ENCODE measurements around the gene UQCC5. TPM values are rescaled to one million over a fixed set of nuclear protein-coding genes. Genes with fewer than 3 reads are reported as not detected.

UQCC5 gene
- total RNA-seq, 1 experiment from 2014 or later = 21.5 TPM

DNA sequence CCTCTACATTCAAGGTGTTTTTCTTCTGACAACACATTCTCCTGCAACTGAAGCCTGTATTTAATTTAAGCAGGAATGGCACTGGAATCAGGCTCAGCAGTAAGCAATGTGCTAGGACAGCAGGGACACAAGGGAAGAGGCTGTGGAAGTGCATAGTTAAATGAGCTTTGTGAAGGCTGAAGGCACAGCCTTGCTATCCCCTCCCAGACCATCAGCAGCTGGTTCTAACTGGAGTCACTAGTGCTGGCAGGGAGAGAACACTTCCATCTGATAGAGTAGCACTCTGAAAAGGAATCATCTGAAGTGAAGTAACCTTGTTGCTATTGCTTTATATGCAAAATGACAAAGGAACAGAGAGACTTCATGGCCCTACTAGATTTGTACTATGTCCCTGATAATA is 14.7 kb downstream of the UQCC5 start:
- peaks cover 5% of the 10 kb centered on the region for H3K36me3 ChIP-seq (replicated peaks; ENCODE audit: control insufficient read depth, insufficient read depth, low read length)
- DNase-seq = no peak
- H3K27me3 ChIP-seq (ENCODE audit: control insufficient read depth, insufficient read depth, low read length) = no peaks in the 10 kb centered on the region
- no peak overlapping the region for H3K4me3 ChIP-seq (ENCODE audit: insufficient read depth, low read depth, low read length)

DNA sequence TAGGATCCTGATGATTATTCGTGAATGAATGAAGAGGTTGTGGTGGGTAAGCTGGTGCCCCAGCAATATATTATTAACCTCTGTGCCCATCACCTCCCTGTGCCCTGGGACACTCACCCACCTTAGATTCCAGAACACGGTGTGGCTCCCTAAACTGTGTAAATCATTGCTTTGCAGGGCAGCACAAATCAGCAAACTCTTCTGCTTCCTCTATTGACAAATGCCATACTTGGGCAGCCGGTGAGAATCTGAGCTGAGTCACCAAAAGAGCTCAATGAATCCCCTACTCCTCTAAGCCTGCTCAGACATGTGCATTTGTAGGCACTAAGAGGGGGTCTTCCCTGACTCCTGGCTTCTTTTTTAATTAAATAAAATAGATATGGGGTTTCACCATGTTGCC is 15.7 kb downstream of the UQCC5 start:
- Histone ChIP-seq H3K27me3 (ENCODE audit: control insufficient read depth, insufficient read depth, low read length) (no peaks in the 10 kb centered on the region), H3K36me3 (replicated peaks; ENCODE audit: control insufficient read depth, insufficient read depth, low read length) (peaks cover 5% of the 10 kb centered on the region), H3K4me3 (ENCODE audit: insufficient read depth, low read depth, low read length) (no peak overlapping the region)
- no peak for DNase-seq

DNA sequence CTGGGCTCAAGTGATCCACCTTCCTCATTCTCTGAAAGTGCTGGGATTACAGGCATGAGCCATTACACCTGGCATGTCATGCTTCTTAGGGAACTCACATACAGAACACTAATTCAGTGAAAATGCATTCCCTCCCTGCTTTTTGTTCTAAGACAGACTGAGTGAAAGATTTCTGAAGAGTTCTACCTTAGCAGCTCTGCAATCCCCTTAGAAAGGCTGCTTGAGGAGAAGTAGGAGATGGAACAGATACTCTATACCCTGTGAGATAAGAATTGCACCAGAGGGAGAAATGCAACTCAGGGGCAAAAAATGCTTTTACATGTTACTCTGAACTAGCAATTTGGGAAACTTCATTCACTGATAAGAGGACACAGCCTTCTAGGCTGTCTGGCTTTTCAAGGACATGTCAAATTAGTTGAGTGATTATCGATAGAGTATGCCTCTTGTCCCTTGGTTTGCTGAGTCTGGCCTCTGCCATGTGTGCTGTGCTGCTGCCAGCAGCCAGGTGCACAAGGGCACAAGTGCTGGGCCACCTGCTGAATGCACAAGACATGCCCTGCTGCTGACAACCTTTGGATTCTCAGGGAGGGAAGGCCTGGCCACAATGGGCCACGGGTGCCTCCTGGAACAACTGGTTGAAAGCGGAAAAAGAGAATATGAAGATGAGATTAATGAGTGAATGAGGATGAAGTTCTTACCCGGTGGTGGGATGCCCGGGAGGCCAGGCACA is 17.8 kb downstream of the UQCC5 start:
- Histone ChIP-seq H3K4me3 (ENCODE audit: insufficient read depth, low read depth, low read length) (no peak overlapping the region), H3K36me3 (replicated peaks; ENCODE audit: control insufficient read depth, insufficient read depth, low read length) (peaks cover 2% of the 10 kb centered on the region), H3K27me3 (ENCODE audit: control insufficient read depth, insufficient read depth, low read length) (no peaks in the 10 kb centered on the region)
- no peak for DNase-seq

DNA sequence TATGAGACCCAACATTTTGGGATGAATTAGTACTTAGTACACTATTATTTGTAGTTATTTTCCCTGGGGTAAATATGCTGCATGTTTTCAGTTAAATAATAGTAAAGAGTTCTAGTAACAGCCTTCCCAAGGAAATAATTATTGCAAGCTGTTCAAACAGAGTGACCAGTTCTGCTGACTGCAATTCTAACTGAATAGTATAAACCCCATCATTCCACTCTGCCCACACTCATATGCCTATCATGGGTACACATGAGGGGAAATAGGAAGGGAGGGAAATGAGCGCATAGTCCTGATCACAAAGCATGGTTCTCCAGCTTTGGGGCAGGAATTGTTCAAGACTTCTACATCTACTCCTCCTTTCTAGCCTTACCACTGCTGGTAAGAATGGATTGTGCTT is 18.7 kb downstream of the UQCC5 start:
- no peak for DNase-seq
- Histone ChIP-seq H3K27me3 (ENCODE audit: control insufficient read depth, insufficient read depth, low read length) (no peaks in the 10 kb centered on the region), H3K4me3 (ENCODE audit: insufficient read depth, low read depth, low read length) (no peak overlapping the region), H3K36me3 (replicated peaks; ENCODE audit: control insufficient read depth, insufficient read depth, low read length) (peaks cover 2% of the 10 kb centered on the region)

DNA sequence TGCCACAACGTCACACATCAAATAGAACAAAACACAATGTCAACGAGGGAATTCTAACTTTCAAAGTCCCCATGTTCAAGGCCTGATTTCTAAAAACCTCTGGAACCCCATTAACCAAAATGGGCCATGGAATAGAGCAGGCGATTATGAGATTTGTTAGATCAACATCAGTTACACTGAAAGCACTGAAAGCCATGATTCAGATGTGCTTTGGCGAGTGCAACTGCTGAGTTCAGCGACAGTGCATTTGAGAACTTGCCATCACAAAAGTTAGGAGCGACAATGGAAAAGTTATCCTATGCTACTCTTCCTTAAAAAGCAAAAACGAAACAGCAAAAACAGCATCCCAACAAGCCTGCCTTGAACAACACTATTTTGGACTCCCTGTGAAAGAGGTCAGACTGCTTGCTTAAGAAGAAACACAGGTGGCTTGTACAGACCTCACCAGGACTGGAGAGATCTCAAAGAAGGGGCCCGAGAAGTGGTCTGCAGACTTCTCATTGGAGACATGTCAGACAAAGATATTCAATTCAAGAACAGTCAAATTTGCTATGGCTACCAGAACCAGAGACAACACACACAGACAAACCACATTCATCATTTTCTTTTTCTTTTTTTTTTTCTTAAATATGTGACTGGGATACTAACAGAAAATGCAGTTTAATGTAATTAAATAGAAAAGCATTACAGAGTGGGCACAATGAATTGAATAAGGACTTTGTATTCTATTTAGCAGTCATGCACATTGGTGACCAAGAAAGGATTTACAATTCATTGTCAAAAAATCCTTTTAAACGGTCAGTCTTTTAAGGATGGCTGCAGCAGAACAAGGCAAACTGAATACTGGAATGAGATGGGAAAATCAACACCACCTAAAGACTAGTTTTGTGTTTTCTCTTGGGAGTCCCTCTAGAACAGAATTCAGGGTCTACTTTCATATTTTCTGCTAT is 20.9 kb downstream of the UQCC5 start:
- DNase-seq = no peak
- Histone ChIP-seq H3K4me3 (ENCODE audit: insufficient read depth, low read depth, low read length) (no peak overlapping the region), H3K36me3 (replicated peaks; ENCODE audit: control insufficient read depth, insufficient read depth, low read length) (peaks cover 6% of the 10 kb centered on the region)

DNA sequence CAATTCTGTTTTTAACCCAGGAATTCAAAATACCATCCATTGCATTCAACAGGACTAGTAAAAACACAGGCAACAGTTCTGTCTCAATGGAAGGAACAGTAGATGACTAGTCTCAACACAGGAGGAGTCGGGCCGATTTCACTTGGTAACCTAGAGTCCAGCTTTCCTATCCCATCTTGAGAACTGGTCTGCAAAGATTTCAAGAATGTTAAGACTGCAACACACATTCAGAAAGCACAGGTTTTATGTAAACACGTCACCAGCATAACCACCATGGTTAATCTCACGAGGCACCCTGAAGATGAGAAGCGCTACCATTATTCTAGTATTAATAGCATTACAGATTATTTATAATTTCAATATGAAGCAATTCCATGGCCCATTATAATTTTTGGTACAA is 22.0 kb downstream of the UQCC5 start:
- no peak overlapping the region for H3K4me3 ChIP-seq (ENCODE audit: insufficient read depth, low read depth, low read length)
- no peak for DNase-seq
- peaks cover 8% of the 10 kb centered on the region for H3K36me3 ChIP-seq (replicated peaks; ENCODE audit: control insufficient read depth, insufficient read depth, low read length)
- H3K27me3 ChIP-seq (ENCODE audit: control insufficient read depth, insufficient read depth, low read length) = no peaks in the 10 kb centered on the region

More for the DNA sequence above, 20.9 kb downstream of the UQCC5 start:
- H3K27me3 ChIP-seq (ENCODE audit: control insufficient read depth, insufficient read depth, low read length) = no peaks in the 10 kb centered on the region

DNA sequence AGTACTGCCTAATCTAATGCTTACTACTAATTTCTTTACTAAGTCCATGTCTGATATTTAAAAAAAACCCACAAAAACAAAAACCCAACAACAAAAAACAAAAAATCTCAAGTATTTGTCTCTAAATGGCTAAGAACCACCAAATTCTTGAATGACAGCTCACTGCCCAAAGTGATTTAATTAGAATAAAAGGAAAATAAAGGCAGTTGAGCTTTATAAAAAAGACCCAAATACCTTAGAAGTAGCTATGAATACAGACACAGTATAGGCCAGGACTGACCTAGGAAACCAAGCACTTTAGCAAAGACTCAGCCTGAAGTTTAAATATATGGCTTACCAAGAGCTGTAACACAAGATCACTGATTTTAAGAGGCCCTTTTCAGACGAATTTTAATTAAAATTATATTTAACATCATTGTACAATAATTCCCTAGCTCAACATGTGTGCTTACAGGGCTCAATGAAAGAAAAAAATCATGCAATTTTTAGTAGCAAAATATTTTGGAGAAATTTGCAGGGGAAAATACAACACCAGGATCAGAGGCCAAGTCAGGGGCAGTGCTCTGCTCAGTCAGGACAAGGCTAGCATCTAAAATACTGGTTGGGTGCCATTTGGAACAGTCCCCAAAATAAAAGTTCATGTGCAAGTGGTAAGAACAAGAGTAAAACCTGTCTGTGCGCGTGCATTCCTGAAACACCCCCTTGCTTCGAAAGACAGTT is 24.8 kb downstream of the UQCC5 start:
- Histone ChIP-seq H3K4me3 (ENCODE audit: insufficient read depth, low read depth, low read length) (no peak overlapping the region), H3K36me3 (replicated peaks; ENCODE audit: control insufficient read depth, insufficient read depth, low read length) (peaks cover 6% of the 10 kb centered on the region)
- DNase-seq = no peak

DNA sequence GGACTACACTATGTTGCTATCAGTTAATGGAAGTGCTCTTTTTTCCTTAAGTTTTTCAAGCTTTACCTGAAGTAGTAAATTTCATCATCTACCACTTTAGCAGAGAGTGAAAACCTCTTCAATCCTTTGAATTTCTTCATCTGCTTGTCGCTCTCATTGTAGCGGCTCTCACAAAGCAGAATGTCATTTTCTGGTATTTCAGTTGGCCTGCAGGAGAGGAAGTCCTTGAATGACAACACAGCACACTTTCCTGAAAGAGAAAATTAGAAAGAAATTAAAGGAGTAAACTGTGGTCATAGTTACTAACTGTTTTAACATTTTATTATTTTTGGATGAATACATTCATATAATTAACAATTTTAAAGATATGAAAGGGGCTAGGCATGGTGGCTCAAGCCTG is 27.6 kb downstream of the UQCC5 start:
- Histone ChIP-seq H3K4me3 (ENCODE audit: insufficient read depth, low read depth, low read length) (no peak overlapping the region), H3K36me3 (replicated peaks; ENCODE audit: control insufficient read depth, insufficient read depth, low read length) (peaks cover 6% of the 10 kb centered on the region), H3K27me3 (ENCODE audit: control insufficient read depth, insufficient read depth, low read length) (no peaks in the 10 kb centered on the region)
- no peak for DNase-seq

More for the DNA sequence above, 24.8 kb downstream of the UQCC5 start:
- H3K27me3 ChIP-seq (ENCODE audit: control insufficient read depth, insufficient read depth, low read length) = no peaks in the 10 kb centered on the region

DNA sequence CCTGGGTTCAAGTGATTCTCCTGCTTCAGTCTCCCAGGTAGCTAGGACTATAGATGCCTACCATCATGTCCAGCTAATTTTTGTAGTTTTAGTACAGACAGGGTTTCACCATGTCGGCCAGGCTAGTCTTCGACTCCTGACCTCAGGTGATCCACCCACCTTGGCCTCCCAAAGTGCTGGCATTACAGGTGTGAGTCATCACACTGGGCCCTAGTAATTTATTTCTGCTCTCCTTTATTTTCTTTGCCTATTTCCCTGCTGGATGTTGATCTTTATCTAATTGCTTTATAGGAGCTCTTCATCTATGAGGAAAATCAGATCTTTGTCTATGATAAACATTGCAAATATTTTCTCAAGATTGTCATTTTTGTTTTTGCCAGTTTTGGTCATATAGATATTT is 31.7 kb downstream of the UQCC5 start:
- H3K36me3 ChIP-seq (replicated peaks; ENCODE audit: control insufficient read depth, insufficient read depth, low read length) = peaks cover 1% of the 10 kb centered on the region; the same call in 1 of the 2 replicates
- no peak overlapping the region for H3K4me3 ChIP-seq (ENCODE audit: insufficient read depth, low read depth, low read length)
- H3K27me3 ChIP-seq (ENCODE audit: control insufficient read depth, insufficient read depth, low read length) = no peaks in the 10 kb centered on the region
- no peak for DNase-seq

DNA sequence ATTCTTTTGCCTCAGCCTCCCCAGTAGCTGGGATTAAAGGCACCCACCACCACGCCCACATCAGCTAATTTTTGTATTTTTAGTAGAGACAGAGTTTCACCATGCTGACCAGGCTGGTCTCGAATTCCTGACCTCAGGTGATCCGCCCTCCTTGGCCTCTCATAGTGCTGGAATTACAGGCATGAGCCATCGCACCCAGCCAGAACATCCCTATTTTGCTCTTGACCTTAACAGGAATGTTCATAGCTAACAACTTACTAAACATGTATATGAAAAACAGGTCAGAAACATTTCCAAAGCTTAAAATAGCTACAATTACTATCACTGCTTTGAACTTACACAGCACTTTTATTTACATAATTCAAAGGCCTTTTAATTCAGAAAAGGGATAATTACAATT is 33.7 kb downstream of the UQCC5 start:
- H3K36me3 ChIP-seq (replicated peaks; ENCODE audit: control insufficient read depth, insufficient read depth, low read length) = 0 out of 2 replicates have a peak, but pooled peaks cover 2% of the 10 kb centered on the region
- no peaks in the 10 kb centered on the region for H3K27me3 ChIP-seq (ENCODE audit: control insufficient read depth, insufficient read depth, low read length)
- no peak overlapping the region for H3K4me3 ChIP-seq (ENCODE audit: insufficient read depth, low read depth, low read length)
- no peak for DNase-seq

DNA sequence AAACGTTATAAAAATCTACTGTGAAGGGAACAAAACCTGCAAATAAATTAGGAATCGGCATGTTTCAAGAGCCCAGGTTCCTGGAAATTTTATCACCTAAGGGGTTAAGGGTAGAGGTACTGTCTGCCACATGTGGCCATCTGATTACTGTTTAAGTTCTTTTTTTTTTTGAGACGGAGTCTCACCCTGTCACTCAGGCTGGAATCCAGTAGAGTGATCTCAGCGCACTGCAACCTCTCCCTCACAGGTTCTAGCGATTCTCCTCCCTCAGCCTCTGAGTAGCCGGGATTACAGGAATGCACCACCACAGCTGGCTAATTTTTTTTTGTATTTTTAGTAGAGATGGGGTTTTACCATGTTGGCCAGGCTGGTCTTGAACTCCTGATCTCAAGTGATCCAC is 35.8 kb downstream of the UQCC5 start:
- no peak for DNase-seq
- Histone ChIP-seq H3K36me3 (replicated peaks; ENCODE audit: control insufficient read depth, insufficient read depth, low read length) (0 out of 2 replicates have a peak, but pooled peaks cover 2% of the 10 kb centered on the region), H3K4me3 (ENCODE audit: insufficient read depth, low read depth, low read length) (no peak overlapping the region), H3K27me3 (ENCODE audit: control insufficient read depth, insufficient read depth, low read length) (no peaks in the 10 kb centered on the region)

DNA sequence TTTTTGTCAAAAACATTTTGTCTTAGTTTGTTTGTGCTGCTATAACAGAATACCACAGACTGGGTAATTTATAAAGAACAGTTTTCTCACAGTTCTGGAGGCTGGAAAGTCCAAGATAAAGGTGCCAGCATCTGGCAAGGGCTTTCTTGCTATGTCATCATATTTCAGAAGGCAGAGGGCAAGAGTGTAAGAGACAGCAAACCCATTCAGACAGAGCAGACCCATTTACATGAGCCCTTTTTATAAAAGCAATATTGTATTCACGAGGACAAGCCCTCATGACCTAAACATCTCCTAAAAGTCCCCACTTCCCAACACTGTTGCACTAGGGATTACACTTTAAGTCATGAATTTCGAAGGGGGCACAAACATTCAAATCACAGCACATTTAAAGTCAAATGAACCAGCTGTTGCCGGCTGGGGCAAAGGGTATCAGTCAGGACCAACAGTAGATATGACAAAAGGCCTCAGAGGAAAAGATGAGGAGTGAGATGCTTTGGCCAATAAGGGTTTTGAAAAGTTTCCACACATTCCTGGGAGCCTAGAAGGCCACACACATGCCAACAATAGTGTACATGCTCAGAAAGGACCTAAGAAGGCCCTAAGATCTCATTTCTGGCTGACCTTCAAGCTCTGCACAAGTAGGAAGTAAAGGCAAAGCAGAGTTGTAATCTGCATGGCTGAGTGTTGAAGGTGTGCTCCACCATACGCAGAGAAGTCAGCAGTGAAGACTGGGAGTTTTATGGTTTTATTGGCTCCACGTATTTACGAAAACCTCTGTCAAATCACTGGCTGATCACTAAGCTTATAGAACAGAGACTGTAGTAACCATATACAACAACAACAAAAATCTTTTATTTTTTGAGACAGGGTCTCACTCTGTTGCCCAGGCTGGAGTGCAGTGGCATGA is 37.9 kb downstream of the UQCC5 start:
- Histone ChIP-seq H3K36me3 (replicated peaks; ENCODE audit: control insufficient read depth, insufficient read depth, low read length) (peaks cover 5% of the 10 kb centered on the region), H3K4me3 (ENCODE audit: insufficient read depth, low read depth, low read length) (no peak overlapping the region), H3K27me3 (ENCODE audit: control insufficient read depth, insufficient read depth, low read length) (no peaks in the 10 kb centered on the region)
- no peak for DNase-seq
